HG03460 (cell line): ENCODE measurements around the gene NUDT7.

Source experiments
- ATAC-seq: cut with Tn5 transposase; IDR thresholded peaks from one replicate; pipeline ENCODE4 v1.9.1; 2021; ENCODE audit not compliant: unreplicated experiment

Gene NUDT7

GRCh38 chr16:77722309-77723107, at the start of gene NUDT7:
NUDT7 (plus strand) TSS chr16:77722514; CDS start chr16:77722583, 69 bp downstream.
- ATAC-seq, result peak; percentile 82

DNA sequence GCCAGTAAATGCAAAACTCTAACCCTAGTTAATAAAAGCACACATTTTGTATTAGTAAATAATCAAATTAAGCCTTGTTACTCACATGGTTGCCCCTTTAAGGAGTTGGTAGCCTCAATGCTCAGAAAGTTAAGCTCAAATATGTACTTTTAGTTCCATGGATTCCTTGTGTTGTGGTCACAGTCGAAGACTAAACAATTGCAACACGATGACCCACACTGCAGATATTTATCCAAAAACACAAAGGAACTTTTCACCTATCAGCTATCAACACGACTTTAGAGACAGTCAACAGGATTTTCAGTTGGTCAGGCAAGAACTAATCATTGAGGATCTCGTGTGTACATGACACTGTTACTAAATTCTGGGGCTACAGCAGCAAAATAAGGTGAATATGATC, 47.4 kb upstream of the NUDT7 start:
- ATAC-seq, result no peak

GRCh38 chr16:77675464-77676324, 46.6 kb upstream of the NUDT7 start:
- no peak for ATAC-seq

DNA sequence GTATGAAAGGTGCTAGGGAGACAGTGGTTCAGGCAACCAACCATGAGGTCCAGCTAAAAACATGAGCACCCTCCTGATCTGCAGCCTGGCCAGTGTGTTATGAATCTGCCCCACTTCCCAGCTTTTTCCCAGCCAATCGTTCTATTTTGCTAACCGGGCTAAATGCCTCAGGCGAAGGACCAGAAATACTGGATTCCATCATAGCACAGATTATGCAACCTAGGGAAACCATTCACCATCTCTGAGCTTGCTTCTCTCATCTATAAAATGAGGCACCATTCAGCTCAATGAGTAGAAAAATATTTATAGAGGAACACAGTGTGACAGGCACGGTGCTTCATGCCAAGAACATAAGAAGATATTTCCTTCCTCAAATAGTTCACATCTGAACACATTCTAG, 45.2 kb upstream of the NUDT7 start:
- no peak for ATAC-seq

DNA sequence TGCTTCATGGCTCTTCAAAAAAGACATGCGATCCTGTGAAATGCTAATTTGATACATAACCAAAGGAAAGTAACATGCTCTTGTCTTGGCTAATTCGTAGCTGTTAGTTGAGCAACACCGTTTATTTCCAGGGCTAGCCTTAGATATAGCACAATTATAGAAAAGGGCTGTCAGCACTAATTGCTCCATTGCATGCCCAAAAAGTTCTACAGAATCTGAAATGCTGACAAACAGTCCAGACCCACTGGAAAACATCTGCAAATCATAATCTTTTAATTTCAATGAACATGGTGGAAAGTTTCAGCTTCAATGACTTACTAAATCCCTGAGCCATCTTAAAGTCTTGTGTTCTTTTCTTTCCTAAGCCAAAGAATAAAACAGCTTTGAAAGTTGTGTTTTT, 42.9 kb upstream of the NUDT7 start:
- ATAC-seq, result no peak

- ATAC-seq, result no peak
Measured at GRCh38 chr16:77679901-77680300, 42.4 kb upstream of the NUDT7 start.

DNA sequence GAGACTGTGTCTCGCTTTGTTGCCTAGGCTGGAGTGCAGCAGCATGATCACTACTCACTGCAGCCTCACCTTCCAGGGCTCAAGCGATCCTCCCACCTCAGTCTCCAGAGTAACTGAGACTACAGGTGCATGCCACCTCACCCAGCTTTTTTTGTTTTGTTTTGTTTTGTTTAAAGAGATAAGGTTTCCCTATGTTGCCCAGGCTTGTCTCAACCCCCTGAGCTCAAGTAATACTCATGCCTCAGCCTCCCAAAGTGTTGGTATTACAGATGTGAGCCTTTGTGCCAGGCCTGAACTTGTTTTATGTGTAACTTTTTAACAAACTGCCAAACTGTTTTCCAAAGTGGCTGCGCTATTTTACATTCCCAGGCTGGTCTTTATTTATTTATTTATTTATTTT, 41.8 kb upstream of the NUDT7 start:
- ATAC-seq, result no peak

GRCh38 chr16:77682586-77682985, 39.7 kb upstream of the NUDT7 start:
- no peak for ATAC-seq

DNA sequence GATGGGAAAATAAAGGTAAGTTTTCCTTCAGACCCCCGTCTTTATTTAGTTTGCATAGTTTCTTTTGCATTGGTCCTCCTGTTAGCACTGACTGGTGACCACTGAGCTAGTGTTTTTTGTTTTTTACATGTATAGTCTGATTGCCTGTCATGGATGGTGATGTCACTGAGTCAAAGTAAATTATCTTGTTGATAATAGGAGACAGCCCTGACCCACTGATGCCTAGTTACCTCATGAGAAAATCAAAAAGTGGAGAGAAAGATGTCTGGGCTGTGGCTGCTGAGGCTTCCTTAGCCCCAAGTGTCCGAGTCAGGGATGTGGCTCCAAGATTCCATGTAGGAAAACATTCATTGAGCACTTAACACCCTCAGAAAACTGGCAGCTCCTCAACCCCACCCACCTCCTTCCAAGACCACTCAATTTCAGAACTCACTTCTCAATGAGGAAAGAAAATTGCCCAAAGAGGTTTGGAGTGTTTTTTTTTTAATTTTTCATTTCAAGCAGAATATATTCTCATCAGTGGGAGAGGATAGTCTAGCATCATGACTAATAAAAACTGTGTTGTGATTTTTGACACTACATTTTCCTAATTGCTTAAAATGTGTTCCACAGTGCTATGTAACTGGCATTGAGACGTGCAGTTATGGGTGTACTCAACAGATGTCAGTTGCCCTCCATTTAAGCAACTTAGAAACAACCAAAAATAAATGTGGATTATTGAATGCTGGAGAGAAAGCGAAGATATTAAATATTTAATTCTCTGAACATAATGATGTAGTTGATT, 38.7 kb upstream of the NUDT7 start:
- ATAC-seq, result no peak

GRCh38 chr16:77684181-77684526, 38.2 kb upstream of the NUDT7 start:
- no peak for ATAC-seq

GRCh38 chr16:77686385-77686784, 35.9 kb upstream of the NUDT7 start:
- no peak for ATAC-seq

DNA sequence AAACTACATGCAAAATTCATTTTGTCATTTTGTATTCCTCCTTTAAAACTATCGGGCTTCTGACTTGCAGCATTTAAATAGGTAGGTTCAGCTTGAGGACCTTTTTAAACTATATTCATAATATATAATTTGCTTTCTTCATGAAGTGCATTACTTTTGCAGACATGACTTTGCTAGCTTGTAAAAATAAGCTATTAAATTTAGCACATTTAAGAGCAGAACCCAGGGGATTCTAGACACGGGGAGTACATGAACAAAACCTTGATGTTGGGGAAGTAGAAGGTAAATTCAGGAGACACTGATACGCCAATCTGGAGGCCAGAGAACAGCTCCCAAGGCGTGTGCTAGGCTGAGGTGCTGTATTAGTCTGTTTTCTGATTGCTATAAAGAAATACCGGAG, 32.3 kb upstream of the NUDT7 start:
- no peak for ATAC-seq

DNA sequence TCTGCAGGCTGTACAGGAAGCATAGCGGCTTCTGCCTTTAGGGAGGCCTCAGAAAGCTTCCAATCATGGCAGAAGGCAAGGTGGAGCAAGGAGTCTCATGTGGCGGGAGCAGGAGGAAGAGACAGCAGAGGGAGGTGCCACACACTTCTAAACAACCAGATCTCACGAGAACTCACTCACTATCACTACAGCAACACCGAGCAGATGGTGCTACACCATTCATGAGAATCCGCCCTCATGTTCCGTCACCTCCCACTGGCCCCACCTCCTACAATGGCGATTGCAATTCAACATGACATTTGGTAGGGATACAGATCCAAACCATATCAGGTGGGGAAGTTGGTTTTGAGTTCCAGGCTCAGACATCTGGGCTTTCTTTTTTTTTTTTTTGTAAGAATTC, 31.9 kb upstream of the NUDT7 start:
- ATAC-seq, result no peak

DNA sequence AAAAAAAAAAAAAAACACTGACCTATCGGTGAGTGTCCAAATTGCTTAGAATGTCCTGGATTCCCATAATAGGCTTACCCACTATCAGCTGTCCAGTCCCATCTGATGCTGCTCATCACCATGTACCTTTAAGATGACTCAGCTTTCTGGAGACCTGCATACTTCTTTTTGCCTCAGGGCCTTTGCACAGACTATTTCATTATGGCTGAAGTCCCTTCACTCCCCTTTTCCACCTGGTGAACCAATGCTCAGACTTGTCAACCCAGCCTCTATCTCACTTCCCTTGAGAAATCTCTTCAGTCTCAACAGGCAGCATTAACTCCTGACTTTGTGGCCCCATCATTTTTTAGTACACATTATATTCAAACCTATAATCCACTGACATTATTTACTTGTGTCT, 29.7 kb upstream of the NUDT7 start:
- no peak for ATAC-seq

DNA sequence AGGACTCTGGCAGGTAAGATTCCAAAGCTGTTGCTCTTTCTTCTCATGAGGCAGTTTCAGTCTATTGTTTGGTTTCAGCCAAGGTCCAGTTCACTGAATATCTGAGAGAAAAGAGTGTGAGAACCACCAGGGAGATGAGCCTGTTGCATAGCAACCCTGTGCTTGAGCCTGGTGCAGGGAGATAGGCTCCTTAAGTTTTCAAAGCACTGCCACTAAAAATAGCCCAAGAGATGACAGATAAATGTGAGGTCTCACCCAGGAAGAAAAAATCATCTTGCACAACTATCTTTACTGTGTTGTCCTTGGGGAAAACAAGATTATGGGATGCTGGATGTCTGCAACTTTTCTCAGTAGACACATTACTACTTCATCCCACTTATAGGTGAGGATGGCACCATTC, 26.2 kb upstream of the NUDT7 start:
- ATAC-seq, result no peak

DNA sequence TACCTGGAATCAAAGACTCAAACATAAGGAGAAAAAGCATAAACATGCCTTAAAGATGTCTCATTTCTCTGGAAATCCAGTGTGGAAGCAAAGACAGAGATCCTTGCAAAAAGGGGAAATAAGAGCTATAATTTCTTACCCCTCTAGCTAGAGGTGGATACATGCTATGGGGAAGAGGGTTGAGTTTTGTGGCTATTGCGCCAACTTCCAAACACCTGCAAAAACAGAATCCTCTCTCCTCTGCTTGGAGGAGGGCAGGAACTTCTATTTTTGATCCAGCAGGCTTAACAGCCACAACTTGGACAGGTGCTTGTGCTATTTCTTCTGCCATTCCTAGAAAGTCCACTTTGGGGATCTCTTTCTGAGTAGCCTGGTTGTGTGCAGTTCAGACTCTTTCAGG, 21.5 kb upstream of the NUDT7 start:
- no peak for ATAC-seq

DNA sequence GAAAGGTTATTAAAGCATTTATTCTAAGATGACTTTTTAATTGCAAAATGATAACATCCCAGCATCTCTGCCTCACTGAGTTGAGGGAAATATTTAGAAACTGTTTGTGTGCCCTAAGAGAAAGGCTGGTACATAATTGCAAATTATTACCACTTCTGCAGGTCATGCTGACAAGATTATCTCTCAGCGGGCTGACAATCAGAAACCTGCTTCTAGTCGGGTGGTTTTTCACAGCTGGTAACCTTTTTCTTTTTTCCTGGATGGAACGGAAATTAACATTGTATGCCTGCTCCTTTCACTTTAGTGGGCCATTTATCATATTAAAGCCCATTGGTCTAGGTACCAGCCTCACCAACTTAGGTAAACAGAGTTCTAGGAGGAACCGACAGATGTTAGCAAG, 17.0 kb upstream of the NUDT7 start:
- no peak for ATAC-seq

GRCh38 chr16:77711179-77711578, 11.1 kb upstream of the NUDT7 start:
- no peak for ATAC-seq

DNA sequence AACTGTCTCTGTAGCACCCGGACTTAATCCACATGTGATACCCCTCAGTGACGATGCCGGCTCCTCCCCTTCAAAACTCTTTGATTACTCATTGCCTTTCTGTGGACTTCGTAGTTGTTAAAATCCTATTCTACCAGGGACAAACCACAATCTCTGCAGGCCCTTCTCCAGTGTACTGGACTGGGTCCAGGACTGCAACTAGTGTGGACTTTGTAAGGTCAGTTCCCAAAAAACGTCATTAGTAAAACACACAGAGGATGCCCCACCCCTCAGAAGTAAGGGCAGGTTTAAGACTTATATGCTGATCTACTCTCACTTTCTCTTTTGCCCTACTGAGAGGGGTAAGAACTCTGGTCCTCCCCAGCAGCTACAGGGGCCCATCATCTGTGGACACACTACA, 10.5 kb upstream of the NUDT7 start:
- no peak for ATAC-seq

DNA sequence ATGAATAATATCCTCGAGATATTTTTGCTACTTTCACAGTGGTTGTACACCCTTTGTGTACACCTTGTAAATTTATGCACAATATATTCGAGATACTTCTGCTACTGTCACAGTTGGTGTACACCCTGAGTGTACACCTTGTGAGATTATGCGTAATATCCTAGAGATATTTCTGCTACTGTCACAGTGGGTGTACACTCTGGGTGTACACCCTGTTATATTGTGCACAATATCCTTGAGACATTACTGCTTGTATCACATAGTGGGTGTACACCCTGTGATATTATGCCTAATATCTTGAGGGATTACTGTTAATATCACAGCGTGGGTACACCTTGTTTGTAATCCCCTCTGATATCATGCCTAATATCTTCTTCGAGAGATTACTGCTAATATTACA, 7.2 kb upstream of the NUDT7 start:
- no peak for ATAC-seq

- ATAC-seq, result peak; percentile 24
Measured at GRCh38 chr16:77721752-77722308, 484 bp upstream of the NUDT7 start.
